GM12878 (cell line): Measurements from ENCODE around the gene PSMC3IP. TPM values are rescaled to one million over a fixed set of nuclear protein-coding genes. Genes with fewer than 3 reads are reported as not detected.
"Not testable (repeated sequence)": the region's sequence is repeated elsewhere in the genome, so short reads cannot be mapped to it uniquely, and the experiment has no call there.

Experiments
- ATAC-seq: fragments of 200-7000 bp; cut with Tn5 transposase; 3 replicates; pipeline ENCODE4 v1.9.1; 2020; ENCODE audit warnings: mild to moderate bottlenecking, moderate library complexity
- BruUV-seq: library from RNA; stranded (reverse); fragments of 400-500 nt; replicated peaks from 2 replicates; lab custom pipeline; 2021; lab: Mats Ljungman, UMichigan
- CTCF ChIA-PET: fragments of 300-600 bp; sonication (Branson Sonifier 250); formaldehyde crosslinking; extraction: SDS; loops from one replicate; lab custom pipeline; 2021; ENCODE audit warnings: inconsistent platforms; lab: Yijun Ruan, JAX
- POLR2A ChIA-PET: fragments of 350-600 bp; formaldehyde crosslinking; extraction: SDS; loops from one replicate; lab custom pipeline; 2021; ENCODE audit warnings: inconsistent platforms; lab: Charles Lee
- RAD21 ChIA-PET: fragments of 300-600 bp; sonication (Branson Sonifier 250); formaldehyde crosslinking; loops from one replicate; lab custom pipeline; 2023; ENCODE audit warnings: antibody characterized with exemption; ENCODE audit not compliant: unreplicated experiment; lab: Charles Lee
- SMC1A ChIA-PET: fragments of 300-600 bp; sonication (Branson Sonifier 250); formaldehyde crosslinking; loops from one replicate; lab custom pipeline; 2023; ENCODE audit not compliant: unreplicated experiment, uncharacterized antibody; lab: Charles Lee
- DNase-seq: peaks from one replicate; pipeline ENCODE4 v3.0.0-alpha.2; 2011; ENCODE audit warnings: low read depth, low spot score
- FAIRE-seq: peaks from 3 replicates; lab custom pipeline; 2011; peaks lifted over from hg19 to GRCh38; lab: Jason Lieb, UNC
- H2AFZ ChIP-seq: 2 replicates; pipeline ENCODE4 v1.6.0; 2011; ENCODE audit warnings: low read depth, low read length, control low read depth; ENCODE audit not compliant: control insufficient read depth
- H3K27ac ChIP-seq: 2 replicates; pipeline ENCODE4 v1.5.1; 2011; ENCODE audit warnings: control low read depth; ENCODE audit not compliant: control insufficient read depth, insufficient read depth
- H3K27me3 ChIP-seq, 2 experiments: replicated peaks in 1 of 2; 2 replicates each; pipeline versions ENCODE4 v1.6.0 to v1.6.1; 2011; ENCODE audit warnings: low read length in 1 of 2; ENCODE audit not compliant: control insufficient read depth in 2 of 2, insufficient read depth in 2 of 2
- H3K36me3 ChIP-seq, 2 experiments: 2 replicates each; pipeline ENCODE4 v1.5.1; 2011; ENCODE audit warnings: low read length in 1 of 2; ENCODE audit not compliant: control insufficient read depth in 2 of 2, insufficient read depth in 2 of 2
- H3K4me1 ChIP-seq: 2 replicates; pipeline ENCODE4 v1.6.1; 2011; ENCODE audit warnings: mild to moderate bottlenecking, low read length, moderate library complexity, mixed read lengths; ENCODE audit not compliant: control insufficient read depth, insufficient read depth
- H3K4me2 ChIP-seq: 2 replicates; pipeline ENCODE4 v1.6.0; 2011; ENCODE audit warnings: control low read depth; ENCODE audit not compliant: control insufficient read depth, insufficient read depth
- H3K4me3 ChIP-seq: fragments of 200-600 bp; sonication (generic); 2 replicates; pipeline ENCODE4 v1.5.1; 2016
- H3K79me2 ChIP-seq: 2 replicates; pipeline ENCODE4 v1.6.0; 2011; ENCODE audit warnings: low read length; ENCODE audit not compliant: control insufficient read depth, insufficient read depth
- H3K9ac ChIP-seq: 2 replicates; pipeline ENCODE4 v1.8.0; 2011; ENCODE audit warnings: low read length, control low read depth, mixed read lengths; ENCODE audit not compliant: control insufficient read depth, insufficient read depth
- H3K9me3 ChIP-seq: replicated peaks from 3 replicates; pipeline ENCODE4 v1.5.1; 2011; ENCODE audit warnings: mild to moderate bottlenecking, low read length; ENCODE audit not compliant: control insufficient read depth, insufficient read depth
- H4K20me1 ChIP-seq: 2 replicates; pipeline ENCODE4 v1.6.0; 2011; ENCODE audit not compliant: control insufficient read depth, insufficient read depth
- CBX3 ChIP-seq: fragments of 200-600 bp; sonication (generic); IDR thresholded peaks from 2 replicates; pipeline ENCODE4 v1.6.1; 2016; ENCODE audit warnings: low read depth, borderline replicate concordance
- POLR2A ChIP-seq: IDR thresholded peaks from 2 replicates; pipeline ENCODE4 v1.6.1; 2011; ENCODE audit warnings: low read depth, mild to moderate bottlenecking, low read length
- YY1 ChIP-seq: IDR thresholded peaks from 2 replicates; pipeline ENCODE4 v1.6.1; 2011; ENCODE audit warnings: low read depth, mild to moderate bottlenecking, low read length
- WGBS: methylation state at CpG from one replicate; pipeline ENCODE4 v1.1.6; 2016; ENCODE audit warnings: low lambda C conversion rate; ENCODE audit not compliant: insufficient replicate concordance, insufficient coverage; ENCODE audit errors: missing lambda C conversion rate; 5-methylcytosine and 5-hydroxymethylcytosine counted together
- in situ Hi-C: fragments of 300-500 bp; cut with MboI; formaldehyde crosslinking; loops from 9 replicates; pipeline ENCODE4 v1.14.3; 2018; ENCODE audit warnings: mixed read lengths
- intact Hi-C: fragments of 100-400 bp; cut with micrococcal nuclease; formaldehyde crosslinking; loops from one replicate; pipeline ENCODE4 v1.14.2; 2022; ENCODE audit not compliant: unreplicated experiment
- polyA plus RNA-seq, 11 experiments: library from polyadenylated mRNA; depleted of rRNA in 4 of 11; unstranded in 6 of 11; stranded (reverse) in 5 of 11; fragments of >200 nt; fragmentation: Nextera tagmentation in 4 of 11; fragmentation: Illumina TruSeq in 1 of 11; extraction: Ambion mirVana in 4 of 11; extraction: Trizol in 1 of 11; gene quantifications; 1 replicate in 1 of 11; 2 replicates in 10 of 11; pipeline versions ENCODE4 v1.2.1 to v1.2.3, GENCODE V29; 2011 to 2016; ENCODE audit warnings: inconsistent platforms in 2 of 11, missing spikeins in 2 of 11, low read depth in 1 of 11
- total RNA-seq, 4 experiments: library from RNA; depleted of rRNA in 3 of 4; stranded (reverse); fragments of >200 nt in 3 of 4; fragmentation: Illumina TruSeq in 1 of 4; extraction: Trizol in 1 of 4; gene quantifications; 2 replicates each; pipeline versions ENCODE4 v1.2.1 to v1.2.3, GENCODE V29; 2013 to 2021

The PSMC3IP gene
- total and polyA plus RNA-seq, 10 of the 15 experiments (the other 5 are each of a cell fraction or from before 2014, with no cell fraction given), result 6.8 to 34.5 (median 17.7) TPM

DNA sequence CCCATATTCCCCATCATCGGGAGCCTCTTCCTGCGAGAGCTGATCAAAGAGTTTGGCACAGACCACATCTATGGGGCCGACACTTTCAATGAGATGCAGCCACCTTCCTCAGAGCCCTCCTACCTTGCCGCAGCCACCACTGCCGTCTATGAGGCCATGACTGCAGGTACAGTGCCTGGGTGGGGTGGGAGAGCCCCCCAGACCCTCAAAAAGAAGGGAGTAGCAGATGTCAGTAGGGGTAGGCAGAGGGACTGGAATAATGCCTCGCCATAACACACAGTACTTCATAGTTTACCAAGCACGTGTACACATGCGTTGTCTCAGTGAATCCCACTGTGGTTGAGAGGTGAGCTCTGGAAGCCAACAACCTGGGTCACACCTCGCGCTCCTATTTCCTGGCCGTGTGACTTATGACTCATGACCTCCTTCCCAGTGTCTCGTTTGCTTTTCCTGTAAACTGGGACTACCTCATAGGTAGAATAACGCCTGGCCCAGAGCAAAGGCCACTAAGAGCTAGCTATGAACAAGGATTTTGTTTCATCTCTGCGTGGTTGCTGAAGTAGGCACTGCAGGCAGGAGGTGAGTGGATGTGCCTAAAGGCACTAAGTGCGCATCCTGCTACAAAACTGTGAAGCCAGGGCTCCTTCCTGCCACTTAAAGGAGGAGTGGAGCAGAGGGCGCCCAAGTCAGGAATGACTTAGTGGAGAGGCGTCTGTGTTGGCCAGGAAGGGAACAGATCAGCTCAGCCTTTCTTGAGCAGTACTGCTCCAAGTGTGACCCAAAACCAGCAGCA lies 36.3 kb downstream of the PSMC3IP start:
- no peak overlapping the region for H2AFZ ChIP-seq
- 82% methylated on average over 17 of the region's 17 CpGs for WGBS
- ChIA-PET SMC1A (interaction anchor here (0.6 to 1.0 kb wide), 3 partner anchors 11 to 575 kb away, joined by 3 read pairs; partner anchors contain the start of gene CNP), POLR2A (interaction anchor here (0.5 to 1.4 kb wide), 5 partner anchors 9 to 56 kb away, joined by 3 to 5 read pairs (median 3); no protein-coding TSS in a partner anchor), CTCF (interaction anchor here (1.1 to 1.3 kb wide), 2 partner anchors 13 to 181 kb away, joined by 3 read pairs; no protein-coding TSS in a partner anchor), RAD21 (interaction anchor here (0.7 to 1.6 kb wide), 2 partner anchors 14 to 756 kb away, joined by 3 read pairs; no protein-coding TSS in a partner anchor)
- ATAC-seq (no peak), FAIRE-seq (no peak), DNase-seq (no peak)
- intact Hi-C loops, result no loop called here
- peaks cover 0 to 5% of the 10 kb centered on the region in 2 experiments; a peak in 3 of 4 replicates for H3K36me3 ChIP-seq
- no peaks in the 10 kb centered on the region for H3K27me3 ChIP-seq
- H3K4me2 ChIP-seq, result no peak overlapping the region
- TF ChIP-seq CBX3 (no peak), POLR2A (peak; percentile 46), YY1 (no peak)
- H3K9ac ChIP-seq, result no peak overlapping the region
- no peaks in the 10 kb centered on the region for H4K20me1 ChIP-seq
- H3K4me3 ChIP-seq, result no peak overlapping the region
- H3K27ac ChIP-seq, result no peak overlapping the region
- BruUV-seq, result no TSS peak
- in situ Hi-C loops, result no loop called here
- H3K9me3 ChIP-seq, result no peaks in the 10 kb centered on the region
- peaks cover 8% of the 10 kb centered on the region for H3K4me1 ChIP-seq
- H3K79me2 ChIP-seq, result peaks cover 13% of the 10 kb centered on the region

DNA sequence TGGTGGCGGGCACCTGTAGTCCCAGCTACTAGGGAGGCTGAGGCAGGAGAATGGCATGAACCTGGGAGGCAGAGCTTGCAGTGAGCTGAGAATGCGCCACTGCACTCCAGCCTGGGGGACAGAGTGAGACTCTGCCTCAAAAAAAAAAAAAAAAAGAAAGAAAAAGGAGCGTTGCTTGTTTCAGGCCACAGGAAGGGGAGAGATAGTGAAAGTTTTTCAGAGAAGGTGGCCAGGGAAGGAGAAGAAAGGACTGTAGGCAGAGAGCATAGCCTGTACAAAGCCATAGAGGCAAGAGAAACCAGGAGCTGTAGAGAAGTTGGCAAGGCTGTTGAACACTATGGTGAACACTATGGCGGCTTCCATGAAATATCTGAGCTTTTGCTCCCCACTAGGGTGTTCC lies 37.0 kb downstream of the PSMC3IP start:
- H3K4me3 ChIP-seq, FAIRE-seq, H3K36me3 ChIP-seq, BruUV-seq, H2AFZ ChIP-seq, in situ Hi-C loops, H3K9me3 ChIP-seq, H3K27me3 ChIP-seq, H3K4me2 ChIP-seq, intact Hi-C loops, H4K20me1 ChIP-seq, DNase-seq, H3K9ac ChIP-seq, H3K27ac ChIP-seq, ATAC-seq: not testable (repeated sequence)
- ChIA-PET POLR2A (interaction anchor here (1.1 kb wide), 1 partner anchor 8 kb away, joined by 3 read pairs; no protein-coding TSS in a partner anchor), SMC1A (interaction anchor here (0.6 to 1.0 kb wide), 2 partner anchors 10 to 33 kb away, joined by 3 read pairs; no protein-coding TSS in a partner anchor), RAD21 (interaction anchor here (0.7 to 1.6 kb wide), 2 partner anchors 13 to 755 kb away, joined by 3 read pairs; no protein-coding TSS in a partner anchor), CTCF (interaction anchor here (1.1 to 1.3 kb wide), 2 partner anchors 13 to 182 kb away, joined by 3 read pairs; no protein-coding TSS in a partner anchor)
- peaks cover 11% of the 10 kb centered on the region for H3K4me1 ChIP-seq
- WGBS, result 100% methylated on average over 3 of the region's 4 CpGs
- H3K79me2 ChIP-seq, result peaks cover 13% of the 10 kb centered on the region
